Measurements from ENCODE around the gene FAM114A1.
"Not testable (repeated sequence)": the region's sequence is repeated elsewhere in the genome, so short reads cannot be mapped to it uniquely, and the experiment has no call there.

FAM114A1 gene

GRCh38 chr4:38955957-38956356, 88.4 kb downstream of the FAM114A1 start:
- no peaks in the 10 kb centered on the region for H3K4me1 ChIP-seq (ENCODE audit: insufficient read depth, insufficient read length)
- H3K4me3 ChIP-seq (ENCODE audit: insufficient read length, low read depth) = no peak overlapping the region
- no peak overlapping the region for H3K9ac ChIP-seq (ENCODE audit: insufficient read length, low read depth)
- H3K27me3 ChIP-seq (ENCODE audit: insufficient read depth, insufficient read length) = no peaks in the 10 kb centered on the region
- no peaks in the 10 kb centered on the region for H3K36me3 ChIP-seq (ENCODE audit: insufficient read depth, insufficient read length, low read length)
- no peak for TF ChIP-seq YY1 (IDR thresholded peaks at IDR 0.05; ENCODE audit: insufficient read depth, insufficient read length)
- TF ChIP-seq SUZ12 (IDR thresholded peaks at IDR 0.05; ENCODE audit: extremely low read depth, insufficient read depth, insufficient read length) = no peak
- no peak for DNase-seq (ENCODE audit: low read depth, low spot score)
- H3K9me3 ChIP-seq (ENCODE audit: insufficient read depth, low read length) = no peaks in the 10 kb centered on the region

DNA sequence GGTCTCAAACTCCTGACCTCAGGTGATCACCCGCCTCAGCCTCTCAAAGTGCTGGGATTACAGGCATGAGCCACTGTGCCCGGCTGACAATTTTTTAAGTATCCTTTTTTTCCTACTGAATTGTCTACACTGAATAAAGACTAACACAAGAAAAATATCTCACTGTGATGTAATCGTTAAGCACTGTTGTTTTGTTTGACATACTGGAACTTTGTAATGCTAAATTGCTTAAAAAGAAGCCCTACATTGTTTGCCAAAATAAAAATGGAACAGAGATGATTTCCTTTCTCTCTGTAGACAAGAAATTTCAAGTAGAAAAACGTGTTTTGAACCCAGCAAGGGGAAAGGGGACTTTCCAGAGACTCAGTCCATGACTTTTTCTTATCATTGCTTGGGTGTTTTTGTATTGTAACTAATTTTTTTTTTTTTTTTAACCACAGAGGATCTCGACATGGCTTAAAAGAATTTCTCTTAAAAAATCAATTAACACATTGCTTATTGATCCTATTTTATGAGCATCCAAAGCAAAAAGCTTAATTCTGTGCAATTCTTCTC, 89.7 kb downstream of the FAM114A1 start:
- no peaks in the 10 kb centered on the region for H3K27me3 ChIP-seq (ENCODE audit: insufficient read depth, insufficient read length)
- DNase-seq (ENCODE audit: low read depth, low spot score) = no peak
- no peaks in the 10 kb centered on the region for H3K4me1 ChIP-seq (ENCODE audit: insufficient read depth, insufficient read length)
- H3K9me3 ChIP-seq (ENCODE audit: insufficient read depth, low read length) = no peaks in the 10 kb centered on the region
- H3K9ac ChIP-seq (ENCODE audit: insufficient read length, low read depth) = no peak overlapping the region
- H3K4me3 ChIP-seq (ENCODE audit: insufficient read length, low read depth) = no peak overlapping the region
- TF ChIP-seq YY1 (IDR thresholded peaks at IDR 0.05; ENCODE audit: insufficient read depth, insufficient read length) (no peak), ZNF274 (IDR thresholded peaks at IDR 0.05; ENCODE audit: low read depth, low read length) (no peak), SUZ12 (IDR thresholded peaks at IDR 0.05; ENCODE audit: extremely low read depth, insufficient read depth, insufficient read length) (no peak)
- H3K36me3 ChIP-seq (ENCODE audit: insufficient read depth, insufficient read length, low read length) = no peaks in the 10 kb centered on the region

GRCh38 chr4:38957893-38958292, 90.3 kb downstream of the FAM114A1 start:
- no peak overlapping the region for H3K4me3 ChIP-seq (ENCODE audit: insufficient read length, low read depth)
- no peaks in the 10 kb centered on the region for H3K9me3 ChIP-seq (ENCODE audit: insufficient read depth, low read length)
- DNase-seq (ENCODE audit: low read depth, low spot score) = no peak
- no peaks in the 10 kb centered on the region for H3K36me3 ChIP-seq (ENCODE audit: insufficient read depth, insufficient read length, low read length)
- no peak overlapping the region for H3K9ac ChIP-seq (ENCODE audit: insufficient read length, low read depth)
- H3K27me3 ChIP-seq (ENCODE audit: insufficient read depth, insufficient read length) = no peaks in the 10 kb centered on the region
- TF ChIP-seq ZNF274 (IDR thresholded peaks at IDR 0.05; ENCODE audit: low read depth, low read length) = no peak
- H3K4me1 ChIP-seq (ENCODE audit: insufficient read depth, insufficient read length) = no peaks in the 10 kb centered on the region

DNA sequence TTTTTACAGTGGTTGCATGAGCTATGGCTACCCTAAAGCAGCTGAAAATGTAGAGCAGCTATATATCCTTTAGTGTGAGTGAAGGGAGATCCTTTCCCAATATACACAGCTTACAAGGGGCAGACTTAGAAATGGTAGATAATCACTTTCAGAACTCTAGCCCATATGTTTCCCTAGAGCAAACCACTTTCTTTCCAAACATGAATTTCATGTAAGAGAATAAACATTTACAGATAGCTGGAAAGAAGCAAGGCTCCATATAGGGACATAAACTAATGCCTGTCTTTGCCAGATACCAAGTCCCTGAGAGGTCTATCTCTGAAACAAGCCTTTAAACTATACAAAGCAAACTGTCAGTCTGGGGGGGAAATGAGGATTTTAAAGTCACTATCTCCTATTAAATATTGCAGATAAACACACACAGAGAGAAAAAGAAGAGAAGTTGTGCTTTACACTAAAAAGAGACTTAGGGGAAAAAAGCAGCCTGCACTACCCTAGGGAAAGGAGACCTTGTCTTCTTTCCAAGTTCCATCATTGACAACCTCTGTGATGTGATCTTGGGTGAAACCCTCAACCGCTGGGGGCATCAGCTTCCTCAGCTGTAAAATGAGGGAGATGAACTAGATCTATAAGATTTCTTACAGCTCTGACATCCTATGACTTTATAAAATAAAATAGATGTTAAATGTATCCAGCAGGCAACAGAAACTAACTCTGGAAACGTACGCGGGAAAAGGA, 91.0 kb downstream of the FAM114A1 start:
- Histone ChIP-seq H3K4me1 (ENCODE audit: insufficient read depth, insufficient read length) (no peaks in the 10 kb centered on the region), H3K4me3 (ENCODE audit: insufficient read length, low read depth) (no peak overlapping the region), H3K36me3 (ENCODE audit: insufficient read depth, insufficient read length, low read length) (no peaks in the 10 kb centered on the region), H3K9me3 (ENCODE audit: insufficient read depth, low read length) (no peaks in the 10 kb centered on the region), H3K27me3 (ENCODE audit: insufficient read depth, insufficient read length) (no peaks in the 10 kb centered on the region), H3K9ac (ENCODE audit: insufficient read length, low read depth) (no peak overlapping the region)
- no peak for DNase-seq (ENCODE audit: low read depth, low spot score)
- TF ChIP-seq YY1 (IDR thresholded peaks at IDR 0.05; ENCODE audit: insufficient read depth, insufficient read length) (no peak), ZNF274 (IDR thresholded peaks at IDR 0.05; ENCODE audit: low read depth, low read length) (no peak), SUZ12 (IDR thresholded peaks at IDR 0.05; ENCODE audit: extremely low read depth, insufficient read depth, insufficient read length) (no peak)

DNA sequence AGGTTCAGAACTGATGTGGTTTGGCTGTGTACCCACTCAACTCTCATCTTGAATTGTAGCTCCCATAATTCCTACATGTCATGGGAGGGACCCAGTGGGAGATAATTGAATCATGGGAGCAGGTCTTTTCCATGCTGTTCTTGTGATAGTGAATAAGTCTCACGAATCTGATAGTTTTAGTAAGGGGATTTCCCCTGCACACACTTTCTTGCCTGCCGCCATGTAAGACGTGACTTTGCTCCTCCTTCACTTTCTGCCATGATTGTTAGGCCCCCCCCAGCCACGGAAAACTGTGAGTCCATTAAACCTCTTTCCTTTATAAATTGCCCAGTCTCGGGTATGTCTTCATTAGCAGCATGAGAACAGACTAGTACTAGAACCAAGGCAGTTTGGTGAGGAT, 91.6 kb downstream of the FAM114A1 start:
- DNase-seq (ENCODE audit: low read depth, low spot score); H3K36me3 ChIP-seq (ENCODE audit: insufficient read depth, insufficient read length, low read length); H3K9me3 ChIP-seq (ENCODE audit: insufficient read depth, low read length); H3K9ac ChIP-seq (ENCODE audit: insufficient read length, low read depth); H3K27me3 ChIP-seq (ENCODE audit: insufficient read depth, insufficient read length); H3K4me1 ChIP-seq (ENCODE audit: insufficient read depth, insufficient read length); H3K4me3 ChIP-seq (ENCODE audit: insufficient read length, low read depth): not testable (repeated sequence)

- Histone ChIP-seq H3K4me1 (ENCODE audit: insufficient read depth, insufficient read length) (no peaks in the 10 kb centered on the region), H3K4me3 (ENCODE audit: insufficient read length, low read depth) (no peak overlapping the region), H3K9me3 (ENCODE audit: insufficient read depth, low read length) (no peaks in the 10 kb centered on the region), H3K27me3 (ENCODE audit: insufficient read depth, insufficient read length) (no peaks in the 10 kb centered on the region), H3K36me3 (ENCODE audit: insufficient read depth, insufficient read length, low read length) (no peaks in the 10 kb centered on the region), H3K9ac (ENCODE audit: insufficient read length, low read depth) (no peak overlapping the region)
- no peak for DNase-seq (ENCODE audit: low read depth, low spot score)
- TF ChIP-seq YY1 (IDR thresholded peaks at IDR 0.05; ENCODE audit: insufficient read depth, insufficient read length) (no peak), SUZ12 (IDR thresholded peaks at IDR 0.05; ENCODE audit: extremely low read depth, insufficient read depth, insufficient read length) (no peak), ZNF274 (IDR thresholded peaks at IDR 0.05; ENCODE audit: low read depth, low read length) (no peak)
Observed at GRCh38 chr4:38964942-38965775, 97.6 kb downstream of the FAM114A1 start.

DNA sequence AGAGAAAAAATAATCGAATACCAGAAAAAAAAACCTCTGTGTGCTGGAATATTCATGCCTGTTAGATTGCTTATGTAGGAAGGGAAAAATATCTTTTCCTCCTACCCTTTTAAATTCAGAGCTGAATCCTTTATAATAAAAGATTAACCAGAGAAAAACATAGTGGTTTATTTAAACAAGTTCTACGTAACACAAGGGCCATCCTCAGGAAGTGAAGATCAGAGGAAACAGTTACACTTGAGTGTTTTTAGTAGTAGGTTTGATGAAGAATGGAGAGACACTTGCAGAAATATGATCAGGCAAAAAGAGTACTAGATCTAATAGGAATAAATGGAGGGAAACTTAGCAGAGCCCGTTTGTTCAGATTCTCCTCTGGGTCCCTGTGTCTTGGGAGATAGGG, 98.3 kb downstream of the FAM114A1 start:
- Histone ChIP-seq H3K9me3 (ENCODE audit: insufficient read depth, low read length) (no peaks in the 10 kb centered on the region), H3K9ac (ENCODE audit: insufficient read length, low read depth) (no peak overlapping the region), H3K4me1 (ENCODE audit: insufficient read depth, insufficient read length) (no peaks in the 10 kb centered on the region), H3K36me3 (ENCODE audit: insufficient read depth, insufficient read length, low read length) (no peaks in the 10 kb centered on the region), H3K27me3 (ENCODE audit: insufficient read depth, insufficient read length) (no peaks in the 10 kb centered on the region), H3K4me3 (ENCODE audit: insufficient read length, low read depth) (no peak overlapping the region)
- DNase-seq (ENCODE audit: low read depth, low spot score) = no peak
- no peak for TF ChIP-seq ZNF274 (IDR thresholded peaks at IDR 0.05; ENCODE audit: low read depth, low read length)
- TF ChIP-seq YY1 (IDR thresholded peaks at IDR 0.05; ENCODE audit: insufficient read depth, insufficient read length) = no peak
- no peak for TF ChIP-seq SUZ12 (IDR thresholded peaks at IDR 0.05; ENCODE audit: extremely low read depth, insufficient read depth, insufficient read length)

All from NT2/D1 (cell line).